ENCODE results near the gene SF3B4. TPM values are rescaled to one million over a fixed set of nuclear protein-coding genes. Genes with fewer than 3 reads are reported as not detected.

The SF3B4 gene
- total and polyA plus RNA-seq, 2 of the 8 experiments (the other 6 are each of a cell fraction or from before 2014, with no cell fraction given) = 81.1 to 122 TPM

GRCh38 chr1:149914545-149914944 lies 13.1 kb downstream of the SF3B4 start:
- no peak overlapping the region for H4K91ac ChIP-seq (replicated peaks; ENCODE audit: insufficient read length, low read length)
- H3K4me2 ChIP-seq (ENCODE audit: insufficient read depth in 1 of 2, low read depth in 2 of 2, low read length in 2 of 2) = no peak overlapping the region
- POLR2A ChIA-PET (ENCODE audit: partially characterized antibody) = interaction anchor here (1.1 to 3.8 kb wide), 3 partner anchors 12 to 249 kb away, joined by 3 to 30 read pairs (median 14); a partner anchor contains a TSS
- no peak for FAIRE-seq
- WGBS, 2 experiments (ENCODE audit: extremely low coverage in 1 of 2, insufficient coverage in 1 of 2, insufficient read length in 1 of 2, insufficient replicate concordance in 2 of 2, low coverage in 1 of 2, low lambda C conversion rate in 2 of 2, missing lambda C conversion rate in 1 of 2) = 75% methylated on average over 1 of the region's 1 CpG; no CpG with 5 or more reads in 1 of the 2 experiments
- peaks cover 15% of the 10 kb centered on the region for H3K79me1 ChIP-seq (ENCODE audit: low read depth, low read length)
- CTCF ChIA-PET (ENCODE audit: partially characterized antibody) = interaction anchor here (0.6 to 1.2 kb wide), 2 partner anchors 9 to 11 kb away, joined by 3 to 4 read pairs; no protein-coding TSS in a partner anchor
- TF ChIP-seq KDM1A (IDR thresholded peaks at IDR 0.05; ENCODE audit: borderline replicate concordance, low read length) (no peak), SIX5 (IDR thresholded peaks at IDR 0.05; ENCODE audit: low read depth, low read length) (no peak), BRCA1 (IDR thresholded peaks at IDR 0.05; ENCODE audit: low read depth, low read length) (no peak), ATF3 (IDR thresholded peaks at IDR 0.05; ENCODE audit: insufficient read depth, low read depth, low read length) (no peak), RFX5 (IDR thresholded peaks at IDR 0.05; ENCODE audit: borderline replicate concordance, low read depth, low read length) (no peak), RBBP5 (IDR thresholded peaks at IDR 0.05; ENCODE audit: borderline replicate concordance, low read depth, low read length) (no peak), ZNF274 (IDR thresholded peaks at IDR 0.05; ENCODE audit: borderline replicate concordance, extremely low read depth, low read length) (no peak), CBX5 (IDR thresholded peaks at IDR 0.05; ENCODE audit: low read depth, low read length) (no peak), EP300 (IDR thresholded peaks at IDR 0.05; ENCODE audit: borderline replicate concordance in 1 of 2, low read depth in 2 of 2, low read length in 2 of 2) (no peak), JUN (IDR thresholded peaks at IDR 0.05; ENCODE audit: low read depth, low read length) (no peak), EGR1 (IDR thresholded peaks at IDR 0.05; ENCODE audit: borderline replicate concordance, low read depth, low read length) (no peak), SP2 (IDR thresholded peaks at IDR 0.05; ENCODE audit: low read length) (no peak)
- H3K56ac ChIP-seq (replicated peaks; ENCODE audit: insufficient read length, low read depth, low read length) = no peak overlapping the region
- no peak overlapping the region for H3K14ac ChIP-seq (ENCODE audit: insufficient read length)
- H3K18ac ChIP-seq (ENCODE audit: extremely low read depth, low read length) = no peak overlapping the region
- H2BK15ac ChIP-seq (ENCODE audit: low read length) = no peak overlapping the region
- no peak overlapping the region for H3K23ac ChIP-seq (ENCODE audit: insufficient read length)
- no peak overlapping the region for H2BK12ac ChIP-seq (ENCODE audit: low read depth, low read length)
- H3K4ac ChIP-seq (replicated peaks; ENCODE audit: insufficient read length, low read depth, low read length) = no peak overlapping the region
- no peak overlapping the region for H2AK5ac ChIP-seq (ENCODE audit: low read depth, low read length)
- H4K8ac ChIP-seq (ENCODE audit: extremely low read depth, insufficient read depth, low read length) = no peak overlapping the region
- no peaks in the 10 kb centered on the region for H3K27me3 ChIP-seq (replicated peaks in 1 of 4; ENCODE audit: control insufficient read depth in 3 of 4, extremely low read depth in 1 of 4, insufficient read depth in 3 of 4, low read length in 3 of 4)
- no peak overlapping the region for H2BK20ac ChIP-seq (ENCODE audit: low read length)
- no peak overlapping the region for H2BK120ac ChIP-seq (replicated peaks; ENCODE audit: low read depth, low read length)
- peaks cover 0 to 2% of the 10 kb centered on the region in 2 experiments for H4K20me1 ChIP-seq (replicated peaks in 1 of 2; ENCODE audit: control insufficient read depth in 1 of 2, insufficient read depth in 2 of 2, low read length in 2 of 2)
- no peak overlapping the region for H3K27ac ChIP-seq (ENCODE audit: low read depth, low read length)
- peaks cover 0 to 12% of the 10 kb centered on the region in 2 experiments; a peak in 2 of 4 replicates for H3K79me2 ChIP-seq (ENCODE audit: control insufficient read depth in 1 of 2, insufficient read depth in 2 of 2, low read length in 2 of 2)
- H4K5ac ChIP-seq (ENCODE audit: insufficient read length, low read depth, low read length) = no peak overlapping the region
- H3K4me3 ChIP-seq (ENCODE audit: extremely low read depth in 1 of 4, insufficient read depth in 2 of 4, low read depth in 3 of 4, low read length in 4 of 4) = no peak overlapping the region
- H3K4me1 ChIP-seq (replicated peaks in 1 of 4; ENCODE audit: control insufficient read depth in 3 of 4, insufficient read depth in 4 of 4, low read length in 3 of 4) = peaks cover 4 to 19% (median 11%) of the 10 kb centered on the region in 4 experiments
- H3K9me3 ChIP-seq (ENCODE audit: insufficient read depth in 2 of 2, low read depth in 1 of 2, low read length in 1 of 2) = no peaks in the 10 kb centered on the region
- peaks cover 10% of the 10 kb centered on the region; the same call in 1 of the 2 replicates for H3K23me2 ChIP-seq (ENCODE audit: low read depth, low read length)
- H2AFZ ChIP-seq (ENCODE audit: low read length) = no peak overlapping the region
- DNase-seq (ENCODE audit: low read depth in 1 of 2, low spot score in 2 of 2) = no peak
- H3K36me3 ChIP-seq (ENCODE audit: control insufficient read depth in 2 of 4, insufficient read depth in 4 of 4, low read length in 3 of 4) = peaks cover 4 to 27% (median 10%) of the 10 kb centered on the region in 4 experiments; a peak in 5 of 8 replicates
- H3K9ac ChIP-seq (replicated peaks in 1 of 4; ENCODE audit: extremely low read depth in 1 of 4, low read depth in 3 of 4, low read length in 3 of 4) = no peak overlapping the region
- no peak overlapping the region for H2BK5ac ChIP-seq (ENCODE audit: low read depth, low read length)

Measured in H1 (cell line).